Measurements from ENCODE around the gene RNFT2.

Gene RNFT2

DNA sequence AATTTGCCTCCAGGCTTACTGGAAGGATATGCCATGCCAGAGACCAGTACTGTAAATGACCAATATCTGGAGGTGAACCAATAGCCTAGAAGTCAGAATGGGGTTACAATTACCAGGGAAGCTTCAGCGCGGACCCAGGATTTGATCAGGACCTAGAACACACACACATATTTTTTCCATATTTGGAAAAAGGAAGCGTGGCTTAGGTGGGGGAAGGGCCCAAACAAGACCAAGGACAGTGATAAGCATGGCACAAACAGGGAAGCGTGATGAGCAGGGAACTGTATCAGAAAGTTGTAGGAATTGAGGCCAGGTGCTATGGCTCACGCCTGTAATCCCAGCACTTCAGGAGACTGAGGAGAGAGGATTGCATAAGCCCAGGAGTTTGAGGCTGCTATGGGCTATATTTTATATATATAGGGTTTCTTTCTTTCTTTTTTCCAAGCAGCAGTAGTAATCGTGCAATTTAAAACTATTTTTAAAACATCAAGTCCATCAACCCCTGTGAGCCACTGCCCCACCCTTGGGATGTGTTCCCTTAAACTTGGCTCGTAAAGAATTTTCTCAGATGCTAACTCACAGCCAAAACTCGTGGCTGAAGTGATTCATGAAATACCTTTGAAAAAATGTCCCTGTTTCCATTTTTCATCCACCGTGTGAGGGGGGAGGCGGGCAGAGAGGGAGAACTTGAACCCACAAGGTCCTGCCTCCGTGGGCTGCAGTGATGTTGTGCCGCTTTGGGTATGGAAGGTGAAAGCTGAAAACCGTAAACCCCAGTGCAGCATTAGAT lies 126.5 kb downstream of the RNFT2 start:
- Mint-ChIP-seq H3K4me3 (no peak overlapping the region), H3K9me3 (no peaks in the 10 kb centered on the region), H3K36me3 (ENCODE audit: low read depth) (no peaks in the 10 kb centered on the region), H3K27me3 (ENCODE audit: low read depth) (peaks cover 17% of the 10 kb centered on the region), H3K4me1 (peaks cover 23% of the 10 kb centered on the region), H3K27ac (no peak overlapping the region)
- TF ChIP-seq, protein P1, sequence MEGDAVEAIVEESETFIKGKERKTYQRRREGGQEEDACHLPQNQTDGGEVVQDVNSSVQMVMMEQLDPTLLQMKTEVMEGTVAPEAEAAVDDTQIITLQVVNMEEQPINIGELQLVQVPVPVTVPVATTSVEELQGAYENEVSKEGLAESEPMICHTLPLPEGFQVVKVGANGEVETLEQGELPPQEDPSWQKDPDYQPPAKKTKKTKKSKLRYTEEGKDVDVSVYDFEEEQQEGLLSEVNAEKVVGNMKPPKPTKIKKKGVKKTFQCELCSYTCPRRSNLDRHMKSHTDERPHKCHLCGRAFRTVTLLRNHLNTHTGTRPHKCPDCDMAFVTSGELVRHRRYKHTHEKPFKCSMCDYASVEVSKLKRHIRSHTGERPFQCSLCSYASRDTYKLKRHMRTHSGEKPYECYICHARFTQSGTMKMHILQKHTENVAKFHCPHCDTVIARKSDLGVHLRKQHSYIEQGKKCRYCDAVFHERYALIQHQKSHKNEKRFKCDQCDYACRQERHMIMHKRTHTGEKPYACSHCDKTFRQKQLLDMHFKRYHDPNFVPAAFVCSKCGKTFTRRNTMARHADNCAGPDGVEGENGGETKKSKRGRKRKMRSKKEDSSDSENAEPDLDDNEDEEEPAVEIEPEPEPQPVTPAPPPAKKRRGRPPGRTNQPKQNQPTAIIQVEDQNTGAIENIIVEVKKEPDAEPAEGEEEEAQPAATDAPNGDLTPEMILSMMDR (IDR thresholded peaks at IDR 0.05; ENCODE audit: unreplicated experiment in 3 of 3), result no peak

DNA sequence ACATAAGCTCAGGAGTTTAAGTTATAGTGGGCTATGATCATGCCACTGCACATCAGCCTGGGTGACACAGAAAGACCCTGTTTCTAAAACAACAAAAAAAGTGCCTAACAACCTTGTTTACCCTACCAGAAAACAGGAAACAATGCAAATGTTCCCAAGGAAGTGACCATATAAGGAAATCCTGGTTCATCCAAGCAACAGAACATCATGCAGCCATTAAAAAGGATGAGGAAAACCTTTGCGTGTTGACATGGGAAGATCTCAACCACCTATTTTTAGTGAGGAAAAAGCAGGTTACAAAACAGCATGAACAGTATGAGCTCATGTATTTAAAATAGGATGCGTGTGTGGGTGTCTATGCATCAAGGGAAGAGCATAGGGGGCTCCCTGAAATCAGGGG lies 129.4 kb downstream of the RNFT2 start:
- H3K4me1 Mint-ChIP-seq, result no peaks in the 10 kb centered on the region
- TF ChIP-seq, protein P1 (IDR thresholded peaks at IDR 0.05; ENCODE audit: unreplicated experiment in 3 of 3), result no peak
- no peak overlapping the region for H3K4me3 Mint-ChIP-seq
- H3K27ac Mint-ChIP-seq, result no peak overlapping the region
- peaks cover 18% of the 10 kb centered on the region for H3K27me3 Mint-ChIP-seq (ENCODE audit: low read depth)
- H3K36me3 Mint-ChIP-seq (ENCODE audit: low read depth), result no peaks in the 10 kb centered on the region
- H3K9me3 Mint-ChIP-seq, result no peaks in the 10 kb centered on the region

DNA sequence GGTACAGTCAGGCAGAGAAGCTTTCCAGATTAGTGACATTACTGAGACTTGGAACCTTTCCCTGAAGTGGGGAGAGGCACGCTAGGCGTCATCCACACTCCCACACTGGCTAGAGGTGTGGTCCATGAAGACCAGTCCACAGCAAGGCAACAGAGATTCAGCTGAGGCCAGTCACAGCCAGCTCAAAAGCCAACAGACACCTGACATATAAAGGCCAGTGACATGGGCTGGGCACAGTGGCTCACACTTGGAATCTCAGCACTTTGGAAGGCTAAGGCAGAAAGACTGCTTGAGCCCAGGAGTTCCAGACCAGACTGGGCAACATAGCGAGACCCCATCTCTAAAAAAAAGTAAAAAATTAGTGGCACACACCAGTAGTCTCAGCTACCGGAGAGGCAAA lies 132.2 kb downstream of the RNFT2 start:
- Mint-ChIP-seq H3K4me1 (no peaks in the 10 kb centered on the region), H3K4me3 (no peak overlapping the region), H3K27ac (no peak overlapping the region), H3K9me3 (peaks cover 8% of the 10 kb centered on the region), H3K27me3 (ENCODE audit: low read depth) (peaks cover 40% of the 10 kb centered on the region), H3K36me3 (ENCODE audit: low read depth) (no peaks in the 10 kb centered on the region)
- TF ChIP-seq, protein P1 (IDR thresholded peaks at IDR 0.05; ENCODE audit: unreplicated experiment in 3 of 3), result no peak

DNA sequence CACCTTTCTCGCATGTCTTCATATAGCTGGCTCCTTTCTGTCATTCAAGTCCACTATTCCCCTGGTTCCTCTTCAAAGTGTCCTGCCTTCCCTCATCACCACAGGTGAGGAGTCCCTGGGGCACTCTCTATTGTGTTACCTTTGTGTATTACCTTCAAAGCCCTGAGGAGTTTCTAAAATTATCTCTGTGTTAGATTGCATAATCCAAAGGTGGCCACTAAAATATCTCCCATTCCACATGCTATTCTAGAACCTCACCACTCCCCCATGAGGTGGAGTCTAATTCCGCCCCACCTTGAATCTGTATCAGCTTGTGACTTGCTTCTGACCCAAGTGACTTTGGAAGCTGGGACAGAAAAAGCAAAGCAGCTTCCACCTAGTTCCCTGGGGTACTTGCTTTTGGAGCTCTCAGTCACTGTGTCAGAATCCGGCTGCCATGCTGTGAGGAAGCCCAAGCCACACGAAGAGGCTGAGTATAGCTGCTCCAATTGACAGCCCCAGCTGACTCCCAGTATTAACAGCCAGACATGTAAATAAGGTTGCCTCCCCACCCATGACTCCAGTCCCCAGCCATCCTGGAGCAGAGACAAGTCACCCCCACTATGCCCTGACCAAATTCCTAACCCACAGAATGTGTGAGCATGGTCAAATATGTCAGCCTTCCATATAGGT lies 136.3 kb downstream of the RNFT2 start:
- TF ChIP-seq, protein P1 (IDR thresholded peaks at IDR 0.05; ENCODE audit: unreplicated experiment in 3 of 3), result no peak
- H3K4me1 Mint-ChIP-seq, result peaks cover 23% of the 10 kb centered on the region
- peaks cover 76% of the 10 kb centered on the region for H3K27me3 Mint-ChIP-seq (ENCODE audit: low read depth)
- H3K27ac Mint-ChIP-seq, result no peak overlapping the region
- no peaks in the 10 kb centered on the region for H3K36me3 Mint-ChIP-seq (ENCODE audit: low read depth)
- H3K9me3 Mint-ChIP-seq, result peaks cover 8% of the 10 kb centered on the region
- H3K4me3 Mint-ChIP-seq, result no peak overlapping the region

DNA sequence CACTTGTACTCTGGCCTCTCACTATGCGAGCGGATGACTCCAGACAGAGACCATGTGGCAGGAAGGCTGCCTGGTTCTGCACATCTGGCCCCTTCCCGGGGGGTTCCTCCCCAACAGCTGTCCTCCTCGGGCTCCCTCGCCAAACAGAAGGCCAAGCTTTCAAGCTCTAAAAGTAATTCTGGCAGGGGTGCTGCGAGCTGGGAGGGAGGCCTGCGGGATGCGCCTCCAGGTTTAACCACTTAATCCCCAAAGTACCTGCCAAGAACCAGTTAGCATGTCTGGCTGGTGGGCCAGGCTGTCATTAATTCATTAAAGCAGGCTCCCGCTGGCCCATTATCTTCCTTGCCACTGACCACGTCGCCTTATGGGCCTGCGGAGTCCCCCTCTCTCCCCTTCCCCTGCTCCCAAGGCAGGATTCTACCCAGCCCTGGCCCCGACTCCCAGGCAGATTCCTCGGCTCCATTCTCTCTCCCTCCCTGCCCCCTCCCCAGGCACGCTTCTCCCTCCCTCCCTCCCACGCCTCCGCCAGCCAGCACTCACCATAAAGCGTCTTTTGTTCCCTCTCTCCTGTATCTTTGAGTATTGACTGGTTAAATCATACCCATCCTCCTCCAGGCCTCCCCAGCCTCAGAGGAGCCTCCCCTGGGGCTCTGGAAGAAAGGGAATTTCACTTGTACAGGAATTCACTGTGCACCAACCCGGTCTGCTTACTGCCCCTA lies 138.2 kb downstream of the RNFT2 start:
- peaks cover 35% of the 10 kb centered on the region for H3K4me1 Mint-ChIP-seq
- peaks cover 84% of the 10 kb centered on the region for H3K27me3 Mint-ChIP-seq (ENCODE audit: low read depth)
- no peaks in the 10 kb centered on the region for H3K36me3 Mint-ChIP-seq (ENCODE audit: low read depth)
- TF ChIP-seq, protein P1 (IDR thresholded peaks at IDR 0.05; ENCODE audit: unreplicated experiment in 3 of 3), result no peak
- peak overlapping the region in 1 of 3 experiments; percentile 28 for H3K27ac Mint-ChIP-seq
- peak overlapping the region; percentile 35 to 67 (median 57) for H3K4me3 Mint-ChIP-seq
- H3K9me3 Mint-ChIP-seq, result peaks cover 8% of the 10 kb centered on the region
